H1 (cell line): Measurements from ENCODE around the gene MYO7B.

Experiments used
- BCL11A ChIP-seq, 2 experiments: IDR thresholded peaks; one replicate each; pipeline ENCODE4 v1.6.1; 2011; ENCODE audit warnings: low read depth in 2 of 2, low read length in 2 of 2, mild to moderate bottlenecking in 2 of 2
- JUND ChIP-seq: IDR thresholded peaks from 2 replicates; pipeline ENCODE4 v1.6.1; 2011; ENCODE audit warnings: mild to moderate bottlenecking, improper control_type of control experiment, low read length

DNA sequence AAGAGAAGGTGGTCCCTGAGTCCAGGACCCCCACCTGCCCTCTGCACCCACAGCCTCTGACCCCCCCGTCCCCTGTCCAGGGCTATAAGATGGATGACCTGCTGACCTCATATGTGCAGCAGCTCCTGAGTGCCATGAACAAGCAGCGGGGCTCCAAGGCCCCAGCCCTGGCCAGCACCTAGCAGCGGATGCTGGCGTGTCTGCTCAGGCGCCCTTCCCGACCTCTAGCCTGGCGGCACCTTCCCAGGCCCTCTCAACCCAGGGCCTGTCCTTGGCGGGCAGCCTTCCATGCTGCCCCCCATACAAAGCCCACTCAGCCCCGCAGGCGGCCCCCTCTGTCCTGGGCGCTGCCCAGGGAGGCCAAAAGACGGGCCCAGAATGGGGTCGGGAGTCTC, 101.8 kb downstream of the MYO7B start:
- TF ChIP-seq BCL11A (IDR thresholded peaks at IDR 0.05; ENCODE audit: low read depth in 2 of 2, low read length in 2 of 2) (no peak), JUND (no peak)
